K562 (cell line): ENCODE measurements around the gene CIAO2A. TPM values are rescaled to one million over a fixed set of nuclear protein-coding genes. Genes with fewer than 3 reads are reported as not detected.

Experiments used
- ATF7 ChIP-seq: fragments of 450-650 bp; IDR thresholded peaks from 2 replicates; pipeline ENCODE4 v1.7.1; 2014; ENCODE audit warnings: mild to moderate bottlenecking, moderate library complexity
- CXXC5 ChIP-seq: fragments of 250-450 bp; sonication (Bioruptor Pico); IDR thresholded peaks from 2 replicates; pipeline ENCODE4 v1.8.0; 2022; ENCODE audit warnings: inconsistent platforms, mild to moderate bottlenecking, moderate library complexity
- DACH1 ChIP-seq: fragments of 450-650 bp; IDR thresholded peaks from 2 replicates; pipeline ENCODE4 v1.6.1; 2018; ENCODE audit not compliant: partially characterized antibody
- HBP1 ChIP-seq: fragments of 450-650 bp; formaldehyde crosslinking; IDR thresholded peaks from 2 replicates; pipeline ENCODE4 v1.4.0; 2022; ENCODE audit warnings: missing genetic modification characterization
- HNRNPLL ChIP-seq: fragments of 200-400 bp; formaldehyde crosslinking; IDR thresholded peaks from 2 replicates; pipeline ENCODE4 v1.6.1; 2017; ENCODE audit warnings: low read length, low read depth, mild to moderate bottlenecking; ENCODE audit not compliant: poor library complexity, severe bottlenecking
- MAFG ChIP-seq: fragments of 450-650 bp; conservative IDR thresholded peaks from 2 replicates; pipeline ENCODE4 v1.6.1; 2016; ENCODE audit warnings: missing genetic modification characterization, missing compliant biosample characterization
- NFIC ChIP-seq: fragments of 450-650 bp; IDR thresholded peaks from 2 replicates; pipeline ENCODE4 v1.6.1; 2017; ENCODE audit warnings: mild to moderate bottlenecking, inconsistent platforms
- NR4A1 ChIP-seq, 2 experiments: fragments of 250-450 bp in 1 of 2; fragments of 450-650 bp in 1 of 2; sonication (Bioruptor Pico) in 1 of 2; IDR thresholded peaks; 2 replicates each; pipeline versions ENCODE4 v1.4.0 to v1.6.1; 2016 to 2020; ENCODE audit warnings: mild to moderate bottlenecking in 2 of 2, missing compliant biosample characterization in 1 of 2, missing genetic modification characterization in 1 of 2, moderate library complexity in 1 of 2
- REST ChIP-seq, 2 experiments: fragments of 450-650 bp; formaldehyde crosslinking in 1 of 2; IDR thresholded peaks; 2 replicates each; pipeline versions ENCODE4 v1.4.0 to v1.6.1; 2014 to 2020; ENCODE audit warnings: mild to moderate bottlenecking in 2 of 2, borderline replicate concordance in 1 of 2, low read depth in 1 of 2
- USF1 ChIP-seq: sonication (generic); formaldehyde crosslinking; IDR thresholded peaks from 2 replicates; pipeline ENCODE4 v1.9.0; 2022; ENCODE audit warnings: mild to moderate bottlenecking, missing genetic modification reagents
- USF2 ChIP-seq: sonication (generic); formaldehyde crosslinking; IDR thresholded peaks from 2 replicates; pipeline ENCODE4 v1.5.0; 2020; ENCODE audit warnings: missing genetic modification reagents
- ZNF280B ChIP-seq: fragments of 250-450 bp; sonication (Bioruptor Pico); IDR thresholded peaks from 2 replicates; pipeline ENCODE4 v1.5.1; 2021; ENCODE audit warnings: mild to moderate bottlenecking
- polyA plus RNA-seq, 8 experiments: library from polyadenylated mRNA; depleted of rRNA in 4 of 8; stranded (reverse) in 5 of 8; unstranded in 3 of 8; fragments of >200 nt; fragmentation: Nextera tagmentation in 2 of 8; fragmentation: Illumina TruSeq in 1 of 8; extraction: Ambion mirVana in 2 of 8; extraction: Trizol in 1 of 8; gene quantifications; 2 replicates each; pipeline versions ENCODE4 v1.2.1 to v1.2.3, GENCODE V29; 2011 to 2014; ENCODE audit warnings: inconsistent platforms in 1 of 8, missing spikeins in 1 of 8
- total RNA-seq, 7 experiments: library from RNA; depleted of rRNA in 6 of 7; stranded (reverse); fragments of >200 nt in 6 of 7; fragmentation: Illumina TruSeq in 2 of 7; extraction: Trizol in 2 of 7; gene quantifications; 2 replicates each; pipeline versions ENCODE4 v1.2.1 to v1.2.3, GENCODE V29; 2011 to 2021; ENCODE audit warnings: low replicate concordance in 1 of 7

Gene CIAO2A
- total and polyA plus RNA-seq, 9 of the 15 experiments (the other 6 are each of a cell fraction or from before 2014, with no cell fraction given) = 161 to 429 (median 313) TPM

- 0 out of 2 replicates have a peak, but pooled peaks have one; percentile 15 for TF ChIP-seq REST (IDR thresholded peaks at IDR 0.05; ENCODE audit: borderline replicate concordance)
- TF ChIP-seq REST (CRISPR knock-in tag; IDR thresholded peaks at IDR 0.05; ENCODE audit: low read depth) = no peak
- peak; percentile 57; the same call in 1 of the 2 replicates for TF ChIP-seq USF1 (CRISPR knock-in tag)
- TF ChIP-seq ZNF280B = no peak
- peak; percentile 58; the same call in 1 of the 2 replicates for TF ChIP-seq MAFG
- TF ChIP-seq DACH1 = peak; percentile 33
- TF ChIP-seq HNRNPLL = peak; percentile 45
- no peak for TF ChIP-seq NFIC
- no peak for TF ChIP-seq HBP1 (CRISPR knock-in tag)
- peak; percentile 43; the same call in 1 of the 2 replicates for TF ChIP-seq ATF7
- no peak for TF ChIP-seq CXXC5 (CRISPR knock-in tag)
- peak; percentile 80 for TF ChIP-seq USF2 (CRISPR knock-in tag)
- no peak for TF ChIP-seq NR4A1 (CRISPR knock-in tag; IDR thresholded peaks at IDR 0.05)
- no peak for TF ChIP-seq NR4A1 (tag; IDR thresholded peaks at IDR 0.05)
- TF ChIP-seq, all 486 proteins: peak for 24
Observed at GRCh38 chr15:64105113-64105704, 11.6 kb upstream of the CIAO2A start (continued).
